A673 (cell line): ENCODE results near the gene KIF5A.

ENCODE experiments used
- CTCF ChIP-seq: fragments of 300-800, 200-600 bp; sonication (generic); conservative IDR thresholded peaks from 2 replicates; pipeline ENCODE4 v1.5.1; 2017; ENCODE audit warnings: low read depth, mild to moderate bottlenecking, antibody characterized with exemption, low read length, moderate library complexity, mixed read lengths
- EZH2 ChIP-seq: fragments of 200-600 bp; sonication (generic); IDR thresholded peaks from 2 replicates; pipeline ENCODE4 v1.6.1; 2017; ENCODE audit warnings: borderline replicate concordance, low read depth, mild to moderate bottlenecking, mixed read lengths, antibody characterized with exemption, low read length; ENCODE audit not compliant: poor library complexity, severe bottlenecking

GRCh38 chr12:57628280-57629191 is 78.7 kb downstream of the KIF5A start:
- TF ChIP-seq CTCF = no peak
- no peak for TF ChIP-seq EZH2
